ENCODE data around the gene PAIP1.
A peak's percentile ranks its signal among the peaks of the same experiment; 100 is the strongest.
"Not testable (repeated sequence)": the region's sequence is repeated elsewhere in the genome, so short reads cannot be mapped to it uniquely, and the experiment has no call there.

Gene PAIP1

DNA sequence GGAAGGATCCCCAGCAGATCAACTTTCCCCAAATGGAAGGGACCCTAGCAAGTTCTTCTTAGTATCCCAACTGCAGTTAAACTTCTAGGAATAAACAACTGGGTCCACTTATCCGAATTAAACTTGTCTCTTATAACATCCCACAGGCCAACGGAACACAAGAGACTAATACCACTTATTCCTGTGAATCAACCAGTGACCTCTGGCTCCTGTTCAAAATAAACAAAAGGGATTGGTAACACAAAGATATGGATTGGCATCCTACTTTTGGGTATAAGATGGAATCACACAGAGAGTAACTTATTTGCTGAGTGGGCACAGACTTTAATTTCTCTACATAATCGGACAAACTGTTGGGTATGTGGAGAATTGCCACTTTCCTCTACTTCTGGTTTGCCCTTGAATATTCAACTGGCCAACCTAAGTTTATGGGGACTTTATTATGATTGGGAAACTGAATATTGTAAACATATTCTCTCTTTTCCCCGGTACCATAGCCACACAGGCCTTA, 12.4 kb upstream of the PAIP1 start:
- no peak for TF ChIP-seq CTCF (IDR thresholded peaks at IDR 0.05; ENCODE audit: low read depth, low read length, missing control alignments)
- DNase-seq (ENCODE audit: low read depth) = no peak
- no peak overlapping the region for H3K4me3 ChIP-seq (ENCODE audit: low read depth, low read length)

DNA sequence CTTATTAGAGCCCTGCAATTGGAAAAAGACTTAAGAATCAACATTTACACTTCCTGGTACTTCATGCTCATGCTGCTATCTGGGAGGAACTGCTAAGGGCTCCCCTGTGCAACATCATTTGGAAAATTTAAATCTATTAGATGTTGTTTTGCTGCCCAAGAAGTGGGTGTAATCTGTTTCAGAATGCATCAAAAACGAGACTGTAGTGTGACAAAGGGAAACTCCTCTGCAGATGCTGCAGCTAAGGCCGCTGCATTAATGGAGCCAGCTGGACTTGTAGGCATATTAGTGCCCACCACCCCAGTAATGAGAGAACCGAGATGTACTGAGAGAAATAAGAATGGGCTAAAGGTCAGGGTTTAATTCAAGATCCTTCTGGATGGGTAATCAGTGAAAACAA, 11.1 kb upstream of the PAIP1 start:
- no peak for TF ChIP-seq CTCF (IDR thresholded peaks at IDR 0.05; ENCODE audit: low read depth, low read length, missing control alignments)
- no peak overlapping the region for H3K4me3 ChIP-seq (ENCODE audit: low read depth, low read length)
- no peak for DNase-seq (ENCODE audit: low read depth)

GRCh38 chr5:43565043-43565442, 8.2 kb upstream of the PAIP1 start:
- no peak for TF ChIP-seq CTCF (IDR thresholded peaks at IDR 0.05; ENCODE audit: low read depth, low read length, missing control alignments)
- no peak overlapping the region for H3K4me3 ChIP-seq (ENCODE audit: low read depth, low read length)
- DNase-seq (ENCODE audit: low read depth) = no peak

- DNase-seq (ENCODE audit: low read depth) = no peak
- no peak for TF ChIP-seq CTCF (IDR thresholded peaks at IDR 0.05; ENCODE audit: low read depth, low read length, missing control alignments)
- no peak overlapping the region for H3K4me3 ChIP-seq (ENCODE audit: low read depth, low read length)
These were observed 7.5 kb upstream of the PAIP1 start for GRCh38 chr5:43564289-43564850.

DNA sequence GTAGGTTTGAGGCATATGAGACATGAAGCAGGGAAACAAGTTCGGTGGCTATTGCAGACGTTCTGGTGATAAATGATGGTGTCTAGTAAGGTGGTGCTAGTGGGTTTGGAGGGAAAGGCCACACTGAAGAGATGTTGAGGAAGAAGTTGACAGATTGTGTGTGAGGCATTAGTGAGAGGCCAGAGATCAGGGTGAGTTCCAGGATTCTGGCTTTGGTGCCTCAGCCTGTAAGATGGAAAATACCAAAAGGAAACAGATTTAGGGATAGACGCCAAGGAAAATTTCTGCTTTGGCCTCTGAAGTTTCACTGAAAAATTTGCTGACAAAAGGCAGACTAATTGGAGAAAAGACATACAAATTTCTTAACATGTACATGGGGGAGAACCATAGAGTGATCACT, 6.4 kb upstream of the PAIP1 start:
- DNase-seq (ENCODE audit: low read depth) = no peak
- no peak for TF ChIP-seq CTCF (IDR thresholded peaks at IDR 0.05; ENCODE audit: low read depth, low read length, missing control alignments)
- H3K4me3 ChIP-seq (ENCODE audit: low read depth, low read length) = no peak overlapping the region

- TF ChIP-seq CTCF (IDR thresholded peaks at IDR 0.05; ENCODE audit: low read depth, low read length, missing control alignments) = no peak
- DNase-seq (ENCODE audit: low read depth) = no peak
- H3K4me3 ChIP-seq (ENCODE audit: low read depth, low read length) = no peak overlapping the region
These were observed 4.5 kb upstream of the PAIP1 start for GRCh38 chr5:43561356-43561755.

DNA sequence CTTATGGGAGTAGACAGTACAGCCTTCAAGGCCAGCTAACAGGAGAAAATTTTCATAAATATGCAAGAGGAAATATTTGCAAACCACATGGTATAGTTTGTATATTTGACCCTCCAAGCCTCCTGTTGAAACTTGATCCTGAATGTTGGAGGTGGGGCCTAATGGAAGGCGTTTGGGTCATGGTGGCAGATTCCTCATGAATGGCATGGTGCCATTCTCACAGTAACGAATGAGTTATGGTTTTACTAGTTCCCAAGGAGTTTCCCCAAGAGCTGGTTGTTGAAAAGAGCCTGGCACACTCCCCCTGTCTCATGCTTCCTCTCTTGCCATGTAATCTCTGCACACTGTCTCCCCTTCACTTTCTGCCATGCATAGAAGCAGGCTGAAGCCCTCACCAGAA, 3.3 kb upstream of the PAIP1 start:
- H3K4me3 ChIP-seq (ENCODE audit: low read depth, low read length) = no peak overlapping the region
- no peak for TF ChIP-seq CTCF (IDR thresholded peaks at IDR 0.05; ENCODE audit: low read depth, low read length, missing control alignments)
- DNase-seq (ENCODE audit: low read depth) = no peak

GRCh38 chr5:43556607-43556856, 345 bp downstream of the PAIP1 start:
- H3K4me3 ChIP-seq (ENCODE audit: low read depth, low read length) = peak overlapping the region; percentile 84
- not testable (repeated sequence) for DNase-seq (ENCODE audit: low read depth)

Measured in GM12864 (cell line).